H4 (cell line): ENCODE results near the gene SLC44A3. TPM values are rescaled to one million over a fixed set of nuclear protein-coding genes. Genes with fewer than 3 reads are reported as not detected.
A peak's percentile ranks its signal among the peaks of the same experiment; 100 is the strongest.

ENCODE experiments used
- DNase-seq: peaks from one replicate; pipeline ENCODE4 v3.0.0-alpha.2; 2015; ENCODE audit warnings: low spot score
- total RNA-seq: library from RNA; depleted of rRNA; stranded (reverse); fragments of >200 nt; shearing (Covaris generic); gene quantifications from 2 replicates; pipeline ENCODE4 v1.2.3, GENCODE V29; 2014

SLC44A3 gene
- total RNA-seq, 1 experiment from 2014 or later, result 2.7 TPM

DNA sequence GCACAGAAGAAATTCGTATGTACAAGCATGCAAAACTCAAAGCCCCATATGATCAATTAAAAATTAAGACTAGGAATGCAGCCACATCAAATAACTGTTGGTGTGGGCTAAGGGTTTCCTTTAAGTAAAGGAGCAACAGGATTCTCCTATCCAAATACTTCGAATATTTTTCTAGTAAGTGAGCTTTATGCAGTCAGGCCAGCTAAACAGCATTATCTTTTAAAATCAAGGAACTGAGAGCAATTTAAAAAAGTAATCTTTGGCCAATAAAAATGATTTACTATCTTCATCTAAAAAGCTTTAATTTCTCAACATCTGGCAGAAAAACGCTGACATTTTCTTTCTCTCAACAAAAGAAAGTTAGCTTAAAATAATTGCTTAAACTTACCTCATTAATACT lies 87.0 kb downstream of the SLC44A3 start:
- DNase-seq, result no peak

GRCh38 chr1:94908190-94908589 lies 88.0 kb downstream of the SLC44A3 start:
- DNase-seq, result no peak

GRCh38 chr1:94908965-94909364 lies 88.8 kb downstream of the SLC44A3 start:
- DNase-seq, result no peak

GRCh38 chr1:94909486-94909885 lies 89.3 kb downstream of the SLC44A3 start:
- no peak for DNase-seq

DNA sequence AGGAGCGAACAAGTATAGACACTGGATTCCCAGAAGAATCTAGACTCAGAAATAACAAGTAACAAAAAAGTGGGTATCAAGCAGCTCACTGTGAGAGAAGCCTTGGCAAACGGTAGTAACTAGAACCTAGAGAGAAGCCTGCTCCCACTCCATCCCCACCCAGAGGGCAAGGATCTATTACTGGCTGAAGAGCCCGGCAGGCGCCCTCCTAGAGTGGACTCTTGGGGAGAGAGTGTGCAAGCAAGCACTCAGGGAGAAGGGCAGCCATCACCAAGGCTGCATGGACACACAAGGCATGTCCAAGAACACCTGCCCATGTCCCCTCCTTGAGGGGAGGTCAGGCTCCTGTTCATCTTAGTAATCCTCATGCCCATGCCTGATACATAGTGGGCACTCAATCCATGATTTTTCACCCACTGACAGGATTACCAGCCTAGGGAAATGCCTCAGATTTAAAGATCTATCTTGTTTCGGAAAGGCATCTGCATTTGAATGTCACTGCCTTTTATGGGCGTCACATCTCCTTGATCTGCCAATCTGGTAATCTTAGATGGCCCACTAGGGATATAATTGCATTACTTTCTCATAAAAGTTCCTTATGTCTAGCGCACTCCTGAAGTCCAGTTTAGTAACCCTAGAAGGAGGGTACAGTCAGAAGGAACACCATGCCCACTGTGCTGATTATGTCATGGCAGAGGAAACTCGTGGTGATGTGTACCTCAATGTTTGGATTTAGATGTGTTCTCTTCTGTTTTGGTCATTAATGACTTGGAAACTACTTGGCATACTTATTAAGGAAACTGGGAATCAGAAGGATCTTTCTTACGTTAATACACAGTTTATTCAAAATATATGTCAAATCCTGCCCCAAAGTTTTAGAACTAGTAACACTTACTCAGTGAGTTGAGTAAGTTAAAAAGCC lies 92.4 kb downstream of the SLC44A3 start:
- DNase-seq, result no peak

- DNase-seq, result no peak
Measured at GRCh38 chr1:94917251-94917650, 97.1 kb downstream of the SLC44A3 start.

- DNase-seq, result no peak
Measured at GRCh38 chr1:94919241-94920030, 99.3 kb downstream of the SLC44A3 start.

DNA sequence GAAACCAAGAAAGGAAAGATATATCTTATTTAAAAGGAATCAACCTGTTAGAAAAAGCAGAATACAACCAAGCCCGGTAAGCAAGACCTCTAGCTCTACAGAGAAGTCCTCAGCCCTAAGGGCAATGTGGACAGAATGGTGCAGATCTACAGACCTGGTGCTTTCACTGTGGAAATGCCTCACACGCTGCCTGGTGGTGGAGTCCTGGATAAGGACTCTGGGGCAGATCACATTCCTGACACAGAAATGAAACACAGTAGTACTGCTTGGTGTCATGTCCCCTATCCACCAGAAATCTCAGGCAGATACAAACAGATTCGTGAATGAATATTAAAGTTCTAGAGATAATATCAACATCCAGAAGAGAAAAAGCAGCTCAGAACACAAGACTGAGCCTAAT lies 99.9 kb downstream of the SLC44A3 start:
- no peak for DNase-seq

DNA sequence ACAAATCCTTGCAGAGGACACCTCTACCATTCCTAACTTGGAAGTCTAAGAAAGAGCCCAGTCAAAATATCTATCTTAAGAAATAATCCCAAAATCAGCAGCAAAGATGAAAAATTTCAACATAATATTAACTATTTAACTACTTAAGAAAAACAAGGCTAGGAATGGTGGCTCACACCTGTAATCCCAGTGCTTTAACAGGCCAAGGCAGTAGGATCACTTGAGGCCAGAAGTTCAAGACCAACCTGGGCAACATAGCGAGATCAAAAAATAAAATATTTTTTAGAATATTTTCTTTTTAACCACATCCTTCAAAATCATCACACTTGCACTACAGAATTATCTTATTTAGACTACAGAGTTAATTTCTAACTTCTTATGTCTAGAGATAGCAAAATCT lies 101.8 kb downstream of the SLC44A3 start:
- DNase-seq, result no peak

DNA sequence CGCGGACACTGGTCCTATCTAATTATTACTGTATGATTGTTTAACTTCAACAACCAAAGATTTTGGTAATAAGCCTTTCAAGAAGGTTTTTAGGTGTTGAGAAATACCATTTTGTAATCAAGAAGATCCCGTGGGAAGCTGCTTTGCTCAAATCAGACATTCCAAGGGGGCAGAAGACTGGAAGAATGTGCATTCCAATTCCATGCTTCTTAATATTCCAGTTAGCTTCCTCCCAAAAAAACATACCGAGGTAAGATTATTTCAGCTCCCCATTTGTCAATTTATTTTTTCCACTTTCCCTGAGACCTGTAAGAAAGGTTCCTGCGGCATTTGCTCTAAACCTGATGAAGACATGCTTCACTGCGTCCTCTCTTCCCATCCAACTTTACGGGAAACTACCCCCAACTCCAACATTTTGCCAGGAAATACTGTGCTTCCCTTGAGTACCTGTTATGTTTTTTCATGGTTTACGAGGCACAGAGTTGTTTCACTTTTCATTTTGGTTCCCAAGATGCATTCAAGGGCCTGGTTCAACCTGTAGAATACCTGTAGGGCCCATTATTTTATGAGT lies 102.7 kb downstream of the SLC44A3 start:
- no peak for DNase-seq

DNA sequence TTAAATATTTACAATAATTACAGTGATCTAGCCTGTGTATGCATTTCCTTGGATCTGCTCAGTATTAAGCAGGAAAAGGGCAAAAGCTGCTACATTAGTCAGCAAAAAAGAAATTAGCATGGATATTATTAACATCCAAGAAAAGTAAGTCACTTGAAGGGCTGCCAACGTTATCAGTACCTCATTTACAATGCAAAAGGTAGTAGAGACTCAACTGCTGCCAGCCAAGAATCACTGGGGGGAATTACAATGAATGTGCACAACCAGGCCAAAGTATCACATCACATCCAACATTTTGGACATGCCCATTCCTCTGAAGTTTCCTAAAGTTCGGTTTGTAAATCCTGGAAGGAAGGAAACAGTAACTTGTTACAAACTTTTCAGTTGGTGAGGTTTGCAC lies 104.8 kb downstream of the SLC44A3 start:
- DNase-seq, result no peak

GRCh38 chr1:94925561-94926125 lies 105.5 kb downstream of the SLC44A3 start:
- peak; percentile 71 for DNase-seq

DNA sequence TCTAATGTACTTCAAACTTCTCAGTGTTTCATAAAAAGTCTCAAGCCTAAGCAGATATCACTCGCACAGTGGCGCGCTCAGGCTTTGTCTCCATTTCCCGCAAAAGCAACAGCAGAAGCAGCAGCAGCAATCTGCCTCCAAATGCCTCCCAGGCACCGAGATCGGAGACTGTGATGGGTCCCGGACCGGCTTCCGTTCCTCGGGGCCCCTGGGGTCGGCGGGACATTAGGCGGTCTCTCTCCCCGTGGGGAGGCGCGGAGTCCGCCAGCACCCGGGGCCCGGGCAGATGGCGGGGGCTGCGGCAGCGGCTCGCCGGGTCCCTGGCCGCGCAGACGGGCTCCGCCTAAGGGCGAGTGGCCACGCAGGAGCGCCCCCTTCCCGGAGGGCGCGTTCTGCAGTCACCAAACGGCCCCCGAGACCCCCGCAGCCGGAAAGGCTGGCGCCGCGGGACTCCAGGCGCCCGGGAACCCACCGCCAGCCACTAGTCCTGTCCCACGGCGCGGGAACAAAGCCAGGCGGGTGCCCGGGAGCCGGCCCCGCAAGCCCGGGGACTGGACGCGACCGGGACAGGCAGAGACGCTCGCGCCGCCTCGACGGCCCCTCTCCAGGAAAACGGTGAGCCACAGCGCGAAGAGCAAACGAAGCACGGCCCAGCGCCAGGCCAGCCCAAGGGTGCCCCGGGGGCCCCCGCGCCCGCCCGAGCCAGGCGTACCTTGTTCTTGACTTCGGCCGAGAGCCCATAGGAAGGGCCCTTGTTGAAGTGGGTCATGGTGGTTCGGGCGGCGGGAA lies 106.2 kb downstream of the SLC44A3 start:
- DNase-seq, result peak; percentile 8

GRCh38 chr1:94926915-94927404 lies 106.8 kb downstream of the SLC44A3 start, which contains the start of gene CNN3:
CNN3 (minus strand) TSS chr1:94927110; CDS start chr1:94926894, 216 bp downstream.
- DNase-seq, result peak; percentile 68

- DNase-seq, result no peak
Measured at GRCh38 chr1:94927405-94928175, 107.4 kb downstream of the SLC44A3 start.

GRCh38 chr1:94928293-94928939 lies 108.3 kb downstream of the SLC44A3 start:
- no peak for DNase-seq

GRCh38 chr1:94929351-94930217 lies 109.4 kb downstream of the SLC44A3 start:
- DNase-seq, result no peak

DNA sequence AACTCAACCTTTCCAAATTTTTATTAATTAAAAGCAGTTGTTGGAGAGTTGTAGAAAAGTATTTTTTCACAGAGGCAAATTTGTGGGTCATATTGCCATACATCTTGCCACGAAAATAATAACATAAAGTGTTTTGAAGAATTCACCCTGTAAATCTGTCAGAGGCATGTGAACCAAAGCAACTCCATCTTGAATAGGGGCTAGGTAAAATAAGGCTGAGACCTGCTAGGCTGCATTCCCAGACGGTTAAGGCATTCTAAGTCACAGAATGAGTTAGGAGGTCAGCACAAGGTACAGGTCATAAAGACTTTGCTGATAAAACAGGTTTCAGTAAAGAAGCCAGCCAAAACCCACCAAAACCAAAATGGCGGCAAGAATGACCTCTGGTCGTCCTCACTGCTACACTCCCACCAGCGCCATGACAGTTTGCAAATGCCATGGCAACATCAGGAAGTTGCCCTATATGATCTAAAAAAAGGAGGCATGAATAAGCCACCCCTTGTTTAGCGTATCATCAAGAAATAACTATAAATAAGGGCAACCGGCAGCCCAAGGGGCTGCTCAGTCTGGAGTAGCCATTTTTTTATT lies 111.2 kb downstream of the SLC44A3 start:
- DNase-seq, result no peak
